ENCODE data around the gene GGA2.
"Not testable (repeated sequence)": the region's sequence is repeated elsewhere in the genome, so short reads cannot be mapped to it uniquely, and the experiment has no call there.

GGA2 gene

GRCh38 chr16:23523321-23523720, 13.0 kb upstream of the GGA2 start:
- DNase-seq: peak; percentile 85

DNA sequence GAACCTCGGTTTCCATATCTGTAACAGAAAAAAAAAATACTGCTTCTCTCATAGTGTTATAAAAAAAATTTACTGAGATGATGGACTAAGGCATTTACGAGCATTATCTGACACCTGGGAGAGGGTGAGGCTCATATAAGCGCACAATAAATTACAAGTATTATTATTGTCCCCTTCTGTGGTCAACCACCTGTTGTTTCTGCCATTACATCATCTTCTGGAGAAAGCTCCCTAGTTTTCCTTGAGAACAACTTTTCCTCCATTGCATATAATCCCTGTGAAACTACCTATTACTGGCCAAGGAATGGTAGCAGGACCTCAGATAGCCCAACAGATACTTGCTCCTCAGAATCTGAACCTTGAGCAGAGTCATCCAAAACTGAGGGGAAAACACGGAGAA, 11.7 kb upstream of the GGA2 start:
- no peak for DNase-seq

DNA sequence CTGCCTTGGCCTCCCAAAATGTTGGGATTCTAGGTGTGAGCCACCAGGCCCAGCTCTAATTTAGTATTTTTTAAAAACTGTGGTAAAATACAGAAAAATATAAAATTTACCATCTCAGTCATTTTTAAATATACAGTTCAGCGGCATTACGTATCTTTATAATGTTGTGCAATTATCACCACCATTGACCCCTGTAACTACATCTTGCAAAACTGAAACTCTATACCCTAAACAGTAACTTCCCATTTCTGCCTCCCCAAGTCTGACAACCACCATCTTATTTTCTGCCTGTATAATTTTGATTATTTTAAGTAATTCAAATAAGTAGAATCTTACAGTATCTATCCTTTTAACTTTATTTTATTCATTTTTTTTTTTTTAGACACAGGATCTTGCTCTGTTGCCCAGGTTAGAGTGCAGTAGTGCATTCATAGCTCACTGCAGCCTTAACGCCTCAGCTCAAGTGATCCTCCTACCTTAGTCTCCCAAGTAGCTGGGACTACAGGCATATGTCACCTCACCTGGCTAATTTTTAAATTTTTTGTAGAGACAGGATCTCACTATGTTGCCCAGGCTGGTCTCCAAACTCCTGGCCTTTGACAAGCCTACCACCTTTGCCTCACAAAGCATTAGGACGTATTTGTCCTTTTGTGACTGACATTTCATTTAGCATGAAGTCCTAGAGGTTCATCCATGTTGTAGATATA, 10.9 kb upstream of the GGA2 start:
- peak; percentile 89 for DNase-seq

DNA sequence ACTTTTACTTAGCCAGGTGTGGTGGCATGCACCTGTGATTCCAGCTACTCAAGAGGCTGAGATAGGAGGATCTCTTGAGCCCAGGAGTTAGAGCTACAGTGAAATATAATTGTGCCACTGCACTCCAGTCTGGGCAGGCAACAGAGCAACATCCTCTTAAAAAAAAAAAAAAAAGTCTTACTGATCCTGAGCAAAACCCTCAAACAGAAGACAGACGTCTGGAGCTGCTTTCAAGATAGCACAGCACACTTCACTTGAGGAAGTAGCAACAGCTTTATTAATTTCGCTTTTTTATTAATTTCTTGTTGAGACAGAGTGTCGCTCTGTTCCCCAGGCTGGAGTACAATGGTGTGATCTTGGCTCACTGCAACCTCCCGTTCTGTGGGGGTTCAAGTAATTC, 10.2 kb upstream of the GGA2 start:
- DNase-seq: peak; percentile 85

DNA sequence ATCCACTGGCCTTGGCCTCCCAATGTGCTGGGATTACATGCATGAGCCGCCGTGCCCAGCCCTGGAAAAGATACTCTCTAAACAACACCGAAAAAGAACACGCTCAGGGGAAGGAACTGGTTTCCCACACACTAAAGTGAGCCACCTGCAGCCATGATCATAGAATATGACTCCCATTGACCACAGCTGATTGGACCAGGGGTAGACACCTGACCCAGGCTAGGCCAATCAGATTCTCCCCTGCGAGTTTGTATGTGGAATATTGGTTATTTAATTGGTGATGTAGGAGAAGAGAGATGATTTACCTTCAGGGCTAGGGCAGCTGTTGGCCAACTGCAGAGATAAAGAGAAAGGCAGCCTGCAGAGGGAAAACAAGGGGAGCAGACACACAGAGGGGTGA, 9.0 kb upstream of the GGA2 start:
- DNase-seq: peak; percentile 28

- DNase-seq: peak; percentile 99
Observed at GRCh38 chr16:23518435-23518891, 8.2 kb upstream of the GGA2 start.

DNA sequence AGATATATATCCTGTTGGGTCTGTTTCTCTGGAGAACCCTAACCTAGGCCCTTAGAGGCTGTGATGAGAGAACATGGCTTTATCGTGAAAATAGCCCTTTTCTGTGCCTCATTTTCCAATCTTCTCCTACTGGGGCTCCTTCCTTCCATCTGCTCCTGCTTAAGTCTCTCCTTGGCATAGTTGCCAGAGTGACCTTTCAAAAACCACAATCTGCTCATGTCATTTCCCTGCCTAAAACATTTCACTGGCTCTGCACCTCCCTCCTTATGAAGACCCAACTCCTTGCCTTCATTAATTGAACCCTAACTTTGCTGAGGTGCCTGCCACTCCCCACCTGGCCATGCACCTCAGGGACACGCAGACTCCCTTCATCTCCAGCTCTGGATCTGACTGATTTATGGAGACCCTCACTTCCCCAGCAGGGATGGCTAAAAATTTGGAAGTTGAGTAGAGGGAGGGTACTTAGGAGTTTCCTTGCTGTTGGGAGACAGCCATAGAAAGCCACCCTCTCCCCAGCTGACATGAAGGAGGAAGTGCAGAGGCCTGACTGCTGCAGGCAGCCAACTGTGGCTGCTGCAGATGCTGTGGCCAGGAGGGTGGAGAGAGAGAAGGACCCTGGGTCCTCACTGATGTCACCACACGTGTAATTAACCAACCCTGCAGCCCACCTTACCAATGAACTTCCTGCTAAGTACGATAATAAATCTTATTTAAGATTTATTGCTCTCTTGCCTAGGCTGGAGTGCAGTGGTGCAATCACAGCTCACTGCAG, 6.3 kb upstream of the GGA2 start:
- DNase-seq: peak; percentile 92

DNA sequence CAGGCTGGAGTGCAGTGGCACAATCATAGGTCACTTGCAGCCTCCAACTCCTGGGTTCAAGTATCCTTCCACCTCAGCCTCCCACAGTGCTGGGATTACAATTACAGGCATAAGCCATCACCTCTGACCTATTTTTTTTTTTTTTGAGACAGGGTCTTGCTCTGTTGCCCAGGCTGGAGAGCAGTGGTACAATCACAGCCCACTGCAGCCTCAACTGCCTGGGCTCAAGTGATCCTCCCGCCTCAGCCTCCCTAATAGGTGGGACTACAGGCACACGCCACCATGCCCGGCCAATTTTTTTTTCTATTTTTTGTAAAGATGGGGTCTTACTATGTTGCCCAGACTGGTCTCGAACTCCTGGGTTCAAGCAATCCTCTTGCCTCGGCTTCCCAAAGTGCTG, 5.6 kb upstream of the GGA2 start:
- DNase-seq: no peak

DNA sequence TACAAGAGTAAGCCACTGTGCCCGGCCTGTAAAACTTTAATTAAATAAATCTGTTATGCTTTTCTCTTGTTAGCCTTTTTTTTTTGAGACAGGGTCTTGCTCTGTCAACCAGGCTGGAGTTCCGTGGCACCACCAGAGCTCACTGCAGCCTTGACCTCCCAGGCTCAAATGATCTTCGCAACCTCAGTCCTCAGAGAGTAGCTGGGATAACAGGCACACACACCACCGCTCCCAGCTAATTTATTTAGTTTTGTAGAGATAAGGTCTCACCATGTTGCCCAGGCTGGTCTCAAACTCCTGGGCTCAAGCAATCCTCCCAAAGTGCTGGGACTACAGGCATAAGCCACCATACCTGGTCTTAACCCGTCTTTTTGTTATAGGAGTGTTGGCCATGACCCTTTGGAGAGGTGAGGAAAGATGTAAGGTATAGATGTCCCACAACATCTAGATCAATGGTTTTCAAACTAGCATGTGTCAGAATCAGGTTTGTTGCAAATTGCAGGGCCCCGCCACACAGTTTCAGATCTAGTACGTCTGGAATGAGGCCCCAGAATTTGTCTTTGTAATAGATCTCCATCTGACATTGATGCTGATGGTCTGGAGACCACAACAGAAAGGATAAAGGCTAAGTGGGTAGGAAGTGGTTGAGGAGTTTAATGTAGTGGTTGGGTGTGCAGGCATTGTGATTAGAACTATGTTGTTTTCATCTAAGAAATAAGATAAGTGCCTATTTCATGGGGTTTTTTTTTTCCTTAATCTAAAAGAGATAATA, 4.3 kb upstream of the GGA2 start:
- peak; percentile 60 for DNase-seq

- no peak for DNase-seq
Observed at GRCh38 chr16:23512168-23512695, 1.9 kb upstream of the GGA2 start.

GRCh38 chr16:23511731-23512130, 1.4 kb upstream of the GGA2 start:
- DNase-seq: no peak

DNA sequence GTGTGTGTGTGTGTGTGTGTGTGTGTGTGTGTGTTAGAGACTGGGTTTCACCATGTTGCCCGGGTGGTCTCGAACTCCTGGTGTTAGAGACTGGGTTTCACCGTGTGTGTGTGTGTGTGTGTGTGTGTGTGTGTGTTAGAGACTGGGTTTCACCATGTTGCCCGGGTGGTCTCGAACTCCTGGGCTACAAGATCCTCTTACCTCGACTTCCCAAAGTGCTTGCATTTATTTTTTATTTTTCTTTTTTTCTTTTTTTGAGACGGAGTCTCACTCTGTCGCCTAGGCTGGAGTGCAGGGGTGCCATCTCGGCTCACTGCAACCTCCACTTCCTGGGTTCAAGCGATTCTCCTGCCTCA, 599 bp upstream of the GGA2 start:
- DNase-seq: not testable (repeated sequence)

- DNase-seq: peak; percentile 33
Observed at GRCh38 chr16:23509782-23510163, 521 bp downstream of the GGA2 start.

GRCh38 chr16:23509441-23509754, 896 bp downstream of the GGA2 start:
- DNase-seq: no peak

GRCh38 chr16:23508589-23509440, 1.5 kb downstream of the GGA2 start:
- no peak for DNase-seq

DNA sequence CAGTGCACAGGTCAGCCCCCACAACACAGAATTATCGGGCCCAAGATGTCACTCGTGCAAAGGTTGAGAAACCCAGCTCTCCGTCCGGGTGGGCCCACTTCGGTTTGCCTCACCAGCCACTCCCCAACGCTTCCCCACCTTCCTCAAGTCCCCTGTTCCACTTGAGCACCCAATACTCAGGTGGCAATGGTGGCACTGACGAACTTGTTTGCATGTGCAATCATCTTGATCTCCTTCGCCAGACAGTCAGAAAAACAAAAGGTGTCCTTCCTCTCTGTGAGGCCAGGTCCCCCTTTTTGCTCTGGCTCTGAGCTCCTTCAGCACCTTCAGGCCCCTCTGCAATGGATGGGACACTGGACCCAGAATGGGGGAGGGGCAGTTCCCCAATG, 3.7 kb downstream of the GGA2 start:
- DNase-seq: no peak

GRCh38 chr16:23505671-23506605, 4.4 kb downstream of the GGA2 start:
- DNase-seq: no peak

DNA sequence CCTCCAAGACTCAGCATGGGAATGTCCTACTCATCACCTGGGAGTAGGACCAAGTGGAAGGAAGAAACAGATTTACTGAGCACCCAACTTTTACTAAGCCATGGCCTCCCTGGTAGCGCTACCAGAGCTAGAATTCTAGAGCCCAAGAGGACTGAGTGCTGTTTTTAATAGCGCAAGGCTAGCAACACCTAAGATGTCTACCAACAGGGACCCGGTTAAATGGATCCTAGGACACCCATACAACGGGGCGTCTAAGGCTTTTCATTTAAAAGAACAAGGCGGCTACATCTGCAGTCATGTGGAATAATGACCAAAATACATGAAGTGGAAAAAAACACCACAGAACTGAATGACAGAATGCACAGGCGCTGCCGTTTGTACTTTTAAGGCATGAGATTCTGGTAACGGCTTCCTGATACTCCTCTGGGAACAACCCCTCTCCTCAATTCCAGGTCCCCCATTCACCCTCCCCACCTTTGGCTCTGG, 5.1 kb downstream of the GGA2 start:
- DNase-seq: no peak

- peak; percentile 95 for DNase-seq
Observed at GRCh38 chr16:23504453-23505179, 5.7 kb downstream of the GGA2 start.

- peak; percentile 54 for DNase-seq
Observed at GRCh38 chr16:23504076-23504452, 6.2 kb downstream of the GGA2 start.

- DNase-seq: no peak
Observed at GRCh38 chr16:23502466-23502865, 7.8 kb downstream of the GGA2 start.
